C4-2B (cell line): ENCODE measurements around the gene UQCRH.
"Not testable (repeated sequence)": the region's sequence is repeated elsewhere in the genome, so short reads cannot be mapped to it uniquely, and the experiment has no call there.

Experiments
- H3K27ac ChIP-seq: fragments of 450-650 bp; 2 replicates; pipeline ENCODE4 v1.5.1; 2017
- ZFX ChIP-seq: fragments of 450-650 bp; IDR thresholded peaks from 2 replicates; pipeline ENCODE4 v1.6.1; 2017
- TF ChIP-seq, protein P1 (sequence below): fragments of 450-650 bp; conservative IDR thresholded peaks from 2 replicates; pipeline ENCODE4 v1.5.1; 2017; ENCODE audit warnings: mild to moderate bottlenecking

The UQCRH gene

DNA sequence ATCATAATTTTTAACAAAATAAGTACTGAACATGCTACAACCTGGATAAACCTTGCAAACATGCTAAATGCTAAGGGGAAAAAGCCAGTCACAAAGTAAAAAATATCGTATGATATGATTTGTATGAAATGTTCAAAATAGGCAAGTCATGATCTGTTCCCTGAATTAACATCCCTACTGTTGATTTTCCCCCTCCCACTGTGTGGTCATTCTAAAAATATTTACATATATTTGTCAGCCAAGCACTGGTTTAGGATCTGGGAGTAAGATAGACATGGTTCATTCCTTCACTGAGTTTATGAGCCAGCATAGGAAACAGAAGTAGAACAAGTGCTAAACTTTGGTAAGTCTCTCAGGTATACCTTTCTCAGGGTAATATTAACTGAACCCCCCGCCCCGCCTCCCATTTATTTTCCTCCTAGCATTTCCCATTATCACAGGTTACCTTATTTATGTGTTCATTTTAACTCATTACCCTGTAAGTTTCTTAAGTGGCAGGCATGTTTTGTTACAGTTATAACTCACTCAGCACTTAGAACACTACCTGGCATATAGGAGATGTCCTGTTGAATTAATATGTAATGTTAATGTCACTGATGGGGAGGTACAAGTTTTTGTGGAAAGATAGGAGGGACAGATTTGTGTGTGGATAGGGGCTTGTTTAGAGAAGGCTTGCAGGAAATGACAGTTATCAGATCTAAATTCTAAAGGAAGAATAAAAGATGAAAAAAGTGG, 12.3 kb downstream of the UQCRH start:
- H3K27ac ChIP-seq: no peak overlapping the region
- TF ChIP-seq, protein P1, sequence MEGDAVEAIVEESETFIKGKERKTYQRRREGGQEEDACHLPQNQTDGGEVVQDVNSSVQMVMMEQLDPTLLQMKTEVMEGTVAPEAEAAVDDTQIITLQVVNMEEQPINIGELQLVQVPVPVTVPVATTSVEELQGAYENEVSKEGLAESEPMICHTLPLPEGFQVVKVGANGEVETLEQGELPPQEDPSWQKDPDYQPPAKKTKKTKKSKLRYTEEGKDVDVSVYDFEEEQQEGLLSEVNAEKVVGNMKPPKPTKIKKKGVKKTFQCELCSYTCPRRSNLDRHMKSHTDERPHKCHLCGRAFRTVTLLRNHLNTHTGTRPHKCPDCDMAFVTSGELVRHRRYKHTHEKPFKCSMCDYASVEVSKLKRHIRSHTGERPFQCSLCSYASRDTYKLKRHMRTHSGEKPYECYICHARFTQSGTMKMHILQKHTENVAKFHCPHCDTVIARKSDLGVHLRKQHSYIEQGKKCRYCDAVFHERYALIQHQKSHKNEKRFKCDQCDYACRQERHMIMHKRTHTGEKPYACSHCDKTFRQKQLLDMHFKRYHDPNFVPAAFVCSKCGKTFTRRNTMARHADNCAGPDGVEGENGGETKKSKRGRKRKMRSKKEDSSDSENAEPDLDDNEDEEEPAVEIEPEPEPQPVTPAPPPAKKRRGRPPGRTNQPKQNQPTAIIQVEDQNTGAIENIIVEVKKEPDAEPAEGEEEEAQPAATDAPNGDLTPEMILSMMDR: no peak
- TF ChIP-seq ZFX: no peak

DNA sequence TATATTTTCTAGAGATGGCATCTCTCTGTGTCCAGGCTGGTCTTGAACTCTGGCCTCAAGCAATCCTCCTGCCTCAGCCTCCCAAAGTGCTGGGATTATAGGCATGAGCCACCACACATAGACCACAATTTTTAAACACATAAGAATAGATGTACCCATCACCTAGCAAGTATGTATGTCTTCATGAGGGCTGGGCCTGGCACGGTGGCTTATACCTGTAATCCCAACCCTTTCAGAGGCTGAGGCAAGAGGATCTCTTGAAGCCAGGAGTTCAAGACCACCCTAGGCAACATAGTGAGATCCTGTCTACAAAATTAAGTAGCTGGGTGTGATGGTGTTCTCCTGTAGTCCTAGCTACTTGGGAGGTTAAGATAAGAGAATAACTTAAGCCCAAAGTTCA, 13.8 kb downstream of the UQCRH start:
- TF ChIP-seq, protein P1: no peak
- no peak for TF ChIP-seq ZFX

DNA sequence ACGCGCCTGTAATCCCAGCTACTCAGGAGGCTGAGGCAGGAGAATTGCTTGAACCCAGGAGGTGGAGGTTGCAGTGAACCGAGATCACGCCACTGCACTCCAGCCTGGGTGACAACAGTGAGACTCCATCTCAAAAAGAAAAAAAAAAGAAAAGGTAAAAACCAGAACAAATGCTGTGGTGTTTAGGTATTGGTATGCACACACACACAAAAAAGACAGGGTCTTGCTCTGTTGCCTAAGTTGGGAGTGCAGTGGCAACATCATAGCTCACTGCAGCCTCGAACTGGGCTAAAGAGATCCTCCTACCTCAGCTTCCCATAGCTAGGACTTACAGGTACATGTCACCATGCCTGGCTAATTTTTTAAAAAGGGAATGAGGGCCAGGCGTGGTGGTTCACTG, 15.8 kb downstream of the UQCRH start:
- not testable (repeated sequence) for H3K27ac ChIP-seq

More for the DNA sequence above, 13.8 kb downstream of the UQCRH start:
- H3K27ac ChIP-seq: no peak overlapping the region

DNA sequence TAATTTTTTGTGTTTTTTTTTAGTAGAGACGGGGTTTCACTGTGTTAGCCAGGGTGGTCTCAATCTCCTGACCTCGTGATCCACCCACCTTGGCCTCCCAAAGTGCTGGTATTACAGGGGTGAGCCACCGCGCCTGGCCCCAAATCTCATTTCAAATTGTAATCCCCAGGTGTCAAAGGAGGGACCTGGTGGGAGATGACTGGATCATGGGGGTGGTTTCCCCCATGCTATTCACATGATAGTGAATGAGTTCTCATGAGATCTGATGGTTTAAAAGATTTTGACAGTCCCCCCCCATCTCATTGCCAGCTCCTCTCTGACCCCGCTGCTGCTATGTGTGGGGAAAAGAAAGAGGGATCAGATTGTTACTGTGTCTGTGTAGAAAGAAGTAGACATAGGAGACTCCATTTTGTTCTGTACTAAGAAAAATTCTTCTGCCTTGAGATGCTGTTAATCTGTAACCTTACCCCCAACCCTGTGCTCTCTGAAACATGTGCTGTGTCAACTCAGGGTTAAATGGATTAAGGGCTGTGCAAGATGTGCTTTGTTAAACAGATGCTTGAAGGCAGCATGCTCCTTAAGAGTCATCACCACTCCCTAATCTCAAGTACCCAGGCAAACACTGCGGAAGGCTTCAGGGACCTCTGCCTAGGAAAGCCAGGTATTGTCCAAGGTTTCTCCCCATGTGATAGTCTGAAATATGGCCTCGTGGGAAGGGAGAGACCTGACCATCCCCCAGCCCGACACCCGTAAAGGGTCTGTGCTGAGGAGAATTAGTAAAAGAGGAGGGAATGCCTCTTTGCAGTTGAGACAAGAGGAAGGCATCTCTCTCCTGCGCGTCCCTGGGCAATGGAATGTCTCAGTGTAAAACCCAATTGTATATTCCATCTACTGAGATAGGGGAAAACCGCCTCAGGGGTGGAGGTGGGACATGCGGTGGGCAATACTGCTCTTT, 16.7 kb downstream of the UQCRH start:
- H3K27ac ChIP-seq: not testable (repeated sequence)

DNA sequence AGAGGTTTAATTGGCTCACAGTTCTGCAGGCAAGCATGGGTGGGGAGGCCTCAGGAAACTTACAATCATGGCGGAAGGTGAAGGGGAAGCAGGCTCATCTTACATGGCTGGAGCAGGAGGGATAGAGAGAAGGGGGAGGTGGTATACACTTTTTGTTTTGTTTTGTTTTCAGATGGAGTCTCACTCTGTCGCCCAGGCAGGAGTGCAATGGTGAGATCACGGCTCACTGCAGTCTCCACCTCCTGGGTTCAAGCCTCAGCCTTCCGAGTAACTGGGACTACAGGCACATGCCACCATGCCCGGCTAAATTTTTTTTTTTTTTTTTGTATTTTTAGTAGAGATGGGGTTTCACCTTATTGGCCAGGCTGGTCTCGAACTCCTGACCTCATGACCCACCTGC, 18.7 kb downstream of the UQCRH start:
- H3K27ac ChIP-seq: not testable (repeated sequence)

DNA sequence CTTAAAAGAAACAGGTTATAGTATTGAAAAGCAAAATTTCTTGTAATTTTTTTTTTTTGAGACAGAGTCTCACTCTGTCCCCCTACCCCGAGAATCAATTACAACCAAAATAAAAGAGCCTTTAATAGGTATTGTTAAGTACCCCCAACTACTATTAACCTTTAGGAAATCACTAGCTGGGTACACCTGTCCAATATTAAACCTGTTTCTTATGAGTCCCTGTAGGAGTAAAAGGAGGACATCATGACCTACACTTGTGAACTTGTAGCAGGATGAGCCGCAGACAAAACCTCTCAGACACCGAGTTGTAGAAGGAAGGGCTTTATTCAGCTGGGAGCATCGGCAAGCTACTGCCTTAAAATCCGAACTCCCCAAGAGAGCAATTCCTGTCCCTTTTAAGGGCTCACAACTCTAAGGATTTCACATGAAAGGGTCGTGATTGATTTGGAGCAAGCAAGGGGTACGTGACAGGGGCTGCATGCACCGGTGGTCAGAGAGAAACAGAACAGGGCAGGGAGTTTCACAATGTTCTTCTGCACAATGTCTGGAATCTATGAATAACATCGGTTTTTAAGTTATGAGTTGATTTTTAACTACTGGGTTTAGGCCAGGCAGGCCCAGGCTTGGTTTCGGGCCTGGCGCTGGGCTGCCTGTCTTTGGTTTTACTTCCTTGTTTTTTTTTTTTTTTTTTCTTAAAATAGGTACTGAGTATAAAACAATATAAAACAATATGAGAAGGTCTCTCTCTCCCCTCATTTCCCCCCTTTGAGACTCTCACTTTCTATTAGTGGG, 22.0 kb downstream of the UQCRH start:
- not testable (repeated sequence) for H3K27ac ChIP-seq

DNA sequence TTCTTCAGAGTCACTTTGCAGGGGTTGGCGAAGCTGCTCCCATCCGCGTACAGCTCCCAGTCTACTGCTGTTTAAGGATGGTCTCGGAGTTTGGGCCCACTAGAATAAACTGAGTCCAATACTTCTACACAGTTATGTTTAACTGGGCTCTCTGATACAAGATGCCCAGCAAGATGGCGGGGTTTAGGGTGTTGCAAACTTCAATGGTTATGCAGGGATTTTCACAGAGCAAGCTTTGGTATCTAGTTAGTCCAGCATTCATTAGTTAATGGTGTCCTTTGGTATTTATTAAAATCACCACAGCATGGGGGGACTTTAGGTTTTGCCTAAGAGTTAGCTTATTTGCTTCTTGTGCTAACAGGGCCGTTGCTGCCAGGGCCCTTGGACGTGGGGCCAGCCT, 24.7 kb downstream of the UQCRH start:
- not testable (repeated sequence) for H3K27ac ChIP-seq

DNA sequence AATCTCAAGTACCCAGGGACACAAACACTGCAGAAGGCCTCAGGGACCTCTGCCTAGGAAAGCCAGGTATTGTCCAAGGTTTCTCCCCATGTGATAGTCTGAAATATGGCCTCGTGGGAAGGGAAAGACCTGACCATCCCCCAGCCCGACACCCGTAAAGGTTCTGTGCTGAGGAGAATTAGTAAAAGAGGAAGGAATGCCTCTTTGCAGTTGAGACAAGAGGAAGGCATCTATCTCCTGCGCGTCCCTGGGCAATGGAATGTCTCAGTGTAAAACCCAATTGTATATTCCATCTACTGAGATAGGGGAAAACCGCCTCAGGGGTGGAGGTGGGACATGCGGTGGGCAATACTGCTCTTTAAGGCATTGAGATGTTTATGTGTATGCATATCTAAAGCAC, 26.3 kb downstream of the UQCRH start:
- not testable (repeated sequence) for H3K27ac ChIP-seq

DNA sequence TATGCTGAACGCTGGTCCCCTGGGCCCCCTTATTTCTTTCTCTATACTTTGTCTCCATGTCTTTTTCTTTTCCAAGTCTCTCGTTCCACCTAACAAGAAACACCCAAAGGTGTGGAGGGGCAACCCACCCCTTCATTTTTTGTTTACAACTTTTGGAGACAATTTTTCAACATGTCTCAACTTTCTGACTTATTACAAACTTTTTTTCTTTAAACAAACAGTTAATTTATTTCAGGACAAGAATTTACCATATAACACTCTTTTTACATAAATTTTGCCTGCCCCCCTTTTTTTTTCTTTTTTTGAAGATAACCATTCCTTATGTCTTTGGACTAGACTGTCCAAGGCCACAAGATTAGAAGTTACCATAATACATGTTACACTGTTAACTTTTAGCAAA, 26.9 kb downstream of the UQCRH start:
- not testable (repeated sequence) for H3K27ac ChIP-seq

DNA sequence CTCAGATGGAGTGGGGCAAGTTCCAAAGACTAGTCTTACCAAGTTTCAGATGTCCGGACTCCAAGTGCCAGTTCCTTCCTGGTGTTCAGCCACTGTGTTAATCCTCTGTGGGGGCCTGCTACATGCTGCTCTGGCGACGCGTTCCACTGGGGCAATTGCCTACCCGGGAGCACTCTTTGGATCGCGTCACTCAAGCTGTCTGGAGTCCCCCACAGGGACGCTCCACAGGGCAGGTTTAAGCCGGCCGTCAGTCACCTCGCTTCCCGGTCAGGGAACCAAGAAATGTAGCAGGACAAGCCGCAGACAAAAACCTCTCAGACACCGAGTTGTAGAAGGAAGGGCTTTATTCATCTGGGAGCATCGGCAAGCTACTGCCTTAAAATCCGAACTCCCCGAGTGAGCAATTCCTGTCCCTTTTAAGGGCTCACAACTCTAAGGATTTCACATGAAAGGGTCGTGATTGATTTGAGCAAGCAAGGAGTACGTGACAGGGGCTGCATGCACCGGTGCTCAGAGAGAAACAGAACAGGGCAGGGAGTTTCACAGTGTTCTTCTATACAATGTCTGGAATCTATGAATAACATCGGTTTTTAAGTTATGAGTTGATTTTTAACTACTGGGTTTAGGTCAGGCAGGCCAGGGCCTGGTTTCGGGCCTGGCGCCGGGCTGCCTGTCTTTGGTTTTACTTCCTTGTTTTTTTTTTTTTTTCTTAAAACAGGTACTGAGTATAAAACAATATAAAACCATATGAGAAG, 28.5 kb downstream of the UQCRH start:
- H3K27ac ChIP-seq: not testable (repeated sequence)

DNA sequence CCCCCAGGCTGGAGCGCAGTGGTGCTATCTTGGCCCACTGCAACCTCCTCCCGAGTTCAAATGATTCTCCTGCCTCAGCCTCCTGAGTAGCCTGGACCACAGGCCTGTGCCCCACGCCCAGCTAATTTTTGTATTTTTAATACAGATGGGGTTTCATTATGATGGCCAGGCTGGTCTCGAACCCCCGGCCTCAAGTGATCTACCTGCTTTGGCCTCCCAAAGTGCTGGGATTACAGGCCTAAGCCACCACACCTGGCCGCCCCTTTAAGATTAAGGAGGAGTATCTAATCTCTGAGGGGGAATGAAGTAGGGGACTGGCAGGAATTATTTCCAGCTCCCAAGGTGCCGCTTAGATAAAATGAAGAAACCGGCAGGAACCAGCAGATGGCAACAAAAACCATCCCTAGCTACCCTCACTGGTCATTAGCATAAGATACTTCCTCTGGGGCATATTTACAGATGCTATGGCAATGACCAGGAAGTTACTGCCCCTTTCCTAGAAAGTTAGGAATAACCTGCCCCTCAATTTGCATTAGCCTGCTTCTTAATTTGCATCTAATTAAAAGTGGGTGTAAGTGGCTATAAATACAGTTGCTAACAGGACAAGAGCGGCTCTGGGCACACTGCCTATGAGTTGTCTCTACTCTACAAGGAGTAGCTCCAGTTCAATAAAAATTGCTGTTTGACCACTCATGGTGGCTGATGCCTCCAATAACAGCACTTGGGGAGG, 30.0 kb downstream of the UQCRH start:
- TF ChIP-seq ZFX: no peak
- TF ChIP-seq, protein P1: peak; percentile 65
- H3K27ac ChIP-seq: no peak overlapping the region
